ENCODE results near the gene RABAC1. TPM values are rescaled to one million over a fixed set of nuclear protein-coding genes. Genes with fewer than 3 reads are reported as not detected.

Gene RABAC1
- total RNA-seq, 1 donor from 2014 or later, result 146 TPM

DNA sequence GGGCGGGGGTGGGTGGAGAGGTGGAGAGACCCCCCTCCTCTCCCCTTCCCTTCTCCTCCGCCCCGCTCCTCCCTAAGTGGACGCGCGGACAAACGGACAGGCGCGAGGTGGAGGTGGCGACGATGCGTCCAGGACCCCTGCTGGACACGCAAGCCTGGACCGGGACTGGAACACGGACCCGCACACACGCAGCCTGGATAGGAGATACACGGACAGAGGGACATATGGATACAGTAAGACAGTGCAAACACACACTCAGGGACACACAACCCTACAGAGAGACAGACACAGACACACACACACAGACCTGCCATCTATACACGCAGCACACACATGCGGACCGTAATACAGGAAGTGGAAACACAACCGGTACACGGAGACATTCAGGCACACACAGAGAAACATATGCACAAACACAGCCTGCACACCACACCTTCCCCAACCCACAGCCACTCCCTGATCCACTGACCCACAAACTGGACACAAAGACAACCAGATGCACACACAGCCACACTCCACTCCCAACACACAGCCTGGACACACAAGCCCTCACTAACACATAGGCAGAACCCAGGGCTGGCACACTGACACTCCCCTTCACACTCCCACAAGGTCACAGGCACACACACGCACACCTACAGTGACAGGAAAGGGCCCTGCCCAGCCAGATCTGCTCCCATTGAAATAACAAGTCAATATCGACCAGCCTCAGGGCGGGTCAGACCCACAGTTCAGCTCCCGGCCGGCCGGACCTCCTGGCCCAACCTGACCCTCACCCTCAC lies 30.2 kb downstream of the RABAC1 start:
- peak overlapping the region; percentile 84 for H3K4me3 Mint-ChIP-seq (ENCODE audit: unreplicated experiment)
- TF ChIP-seq, protein P1, sequence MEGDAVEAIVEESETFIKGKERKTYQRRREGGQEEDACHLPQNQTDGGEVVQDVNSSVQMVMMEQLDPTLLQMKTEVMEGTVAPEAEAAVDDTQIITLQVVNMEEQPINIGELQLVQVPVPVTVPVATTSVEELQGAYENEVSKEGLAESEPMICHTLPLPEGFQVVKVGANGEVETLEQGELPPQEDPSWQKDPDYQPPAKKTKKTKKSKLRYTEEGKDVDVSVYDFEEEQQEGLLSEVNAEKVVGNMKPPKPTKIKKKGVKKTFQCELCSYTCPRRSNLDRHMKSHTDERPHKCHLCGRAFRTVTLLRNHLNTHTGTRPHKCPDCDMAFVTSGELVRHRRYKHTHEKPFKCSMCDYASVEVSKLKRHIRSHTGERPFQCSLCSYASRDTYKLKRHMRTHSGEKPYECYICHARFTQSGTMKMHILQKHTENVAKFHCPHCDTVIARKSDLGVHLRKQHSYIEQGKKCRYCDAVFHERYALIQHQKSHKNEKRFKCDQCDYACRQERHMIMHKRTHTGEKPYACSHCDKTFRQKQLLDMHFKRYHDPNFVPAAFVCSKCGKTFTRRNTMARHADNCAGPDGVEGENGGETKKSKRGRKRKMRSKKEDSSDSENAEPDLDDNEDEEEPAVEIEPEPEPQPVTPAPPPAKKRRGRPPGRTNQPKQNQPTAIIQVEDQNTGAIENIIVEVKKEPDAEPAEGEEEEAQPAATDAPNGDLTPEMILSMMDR (IDR thresholded peaks at IDR 0.05; ENCODE audit: unreplicated experiment), result no peak
- no peaks in the 10 kb centered on the region for H3K9me3 Mint-ChIP-seq (ENCODE audit: unreplicated experiment)
- H3K27me3 Mint-ChIP-seq (ENCODE audit: unreplicated experiment), result peaks cover 30% of the 10 kb centered on the region
- H3K27ac Mint-ChIP-seq (ENCODE audit: unreplicated experiment), result no peak overlapping the region
- H3K4me1 Mint-ChIP-seq (ENCODE audit: unreplicated experiment), result peaks cover 10% of the 10 kb centered on the region
- peaks cover 5% of the 10 kb centered on the region for H3K36me3 Mint-ChIP-seq (ENCODE audit: low read depth, unreplicated experiment)
- DNase-seq (ENCODE audit: low spot score), result no peak

DNA sequence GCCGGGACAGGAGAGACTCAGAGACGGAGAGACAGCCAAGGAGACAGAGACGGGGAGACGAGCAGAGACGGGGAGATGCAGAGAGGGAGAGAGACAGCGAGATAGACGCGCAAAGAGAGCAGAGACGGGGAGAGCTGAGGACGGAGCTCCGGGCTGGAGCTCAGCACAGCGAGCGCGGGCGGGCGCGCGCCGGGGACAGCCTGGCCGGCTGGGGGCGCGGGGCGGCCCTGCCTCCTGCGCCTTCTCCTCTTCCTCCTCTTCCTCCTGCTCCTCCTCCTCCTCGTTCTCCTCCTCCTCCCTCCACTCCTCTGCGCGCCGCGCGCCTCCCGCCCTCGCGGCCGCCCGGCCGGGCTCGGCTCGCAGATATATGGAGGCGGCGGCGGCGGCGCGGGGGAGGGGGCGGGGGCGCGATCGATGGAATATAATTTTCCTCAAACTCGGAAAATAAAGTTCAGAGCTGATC lies 30.9 kb downstream of the RABAC1 start, which contains the start of gene ERFL:
TSS of gene ERFL (minus strand) at position 229 of the 463 bp plus-strand sequence. CDS start 15,530 bp downstream, outside the sequence.
- Mint-ChIP-seq H3K9me3 (ENCODE audit: unreplicated experiment) (no peaks in the 10 kb centered on the region), H3K27ac (ENCODE audit: unreplicated experiment) (no peak within 1 kb of the TSS), H3K36me3 (ENCODE audit: low read depth, unreplicated experiment) (peaks cover 7% of the 10 kb centered on the region), H3K27me3 (ENCODE audit: unreplicated experiment) (peaks cover 28% of the 10 kb centered on the region), H3K4me3 (ENCODE audit: unreplicated experiment) (peak within 1 kb of the TSS; percentile 90), H3K4me1 (ENCODE audit: unreplicated experiment) (peaks cover 9% of the 10 kb centered on the region)
- TF ChIP-seq, protein P1 (IDR thresholded peaks at IDR 0.05; ENCODE audit: unreplicated experiment), result no peak
- no peak for DNase-seq (ENCODE audit: low spot score)

DNA sequence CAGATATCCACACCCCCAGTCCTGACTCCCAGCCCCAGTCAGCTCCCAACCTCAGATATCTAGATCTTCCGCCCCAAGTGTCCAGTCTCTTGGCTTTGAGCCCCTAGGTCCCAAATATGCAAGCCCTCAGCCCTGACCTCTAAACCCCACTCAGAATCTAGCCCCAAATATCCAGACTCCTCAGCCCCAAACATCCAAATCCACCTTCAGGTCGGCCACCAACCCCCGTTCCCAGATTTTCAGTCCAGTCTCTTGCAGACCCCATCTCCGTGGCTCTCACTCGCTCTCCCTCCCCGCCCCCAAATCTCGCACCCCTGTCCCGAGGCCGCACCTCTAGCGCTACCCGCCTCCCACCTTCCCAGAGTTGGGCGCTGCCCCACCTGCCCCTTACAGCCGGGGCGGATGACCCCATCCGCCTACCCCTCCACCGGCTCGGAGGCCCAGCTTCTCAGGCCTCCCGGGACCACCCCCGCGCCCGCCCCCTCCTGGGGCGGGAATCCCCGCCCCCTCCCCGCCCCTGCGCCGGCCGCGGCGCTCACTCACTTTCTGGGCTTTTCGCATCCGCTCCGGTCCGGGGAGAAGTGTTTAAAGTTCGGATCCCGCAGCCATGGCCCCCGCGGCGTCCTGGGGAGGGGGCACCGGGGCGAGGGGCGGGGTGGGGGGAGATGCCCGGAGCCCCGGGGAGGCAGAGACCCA lies 31.5 kb downstream of the RABAC1 start:
- Mint-ChIP-seq H3K4me1 (ENCODE audit: unreplicated experiment) (peaks cover 12% of the 10 kb centered on the region), H3K27me3 (ENCODE audit: unreplicated experiment) (peaks cover 29% of the 10 kb centered on the region)

DNA sequence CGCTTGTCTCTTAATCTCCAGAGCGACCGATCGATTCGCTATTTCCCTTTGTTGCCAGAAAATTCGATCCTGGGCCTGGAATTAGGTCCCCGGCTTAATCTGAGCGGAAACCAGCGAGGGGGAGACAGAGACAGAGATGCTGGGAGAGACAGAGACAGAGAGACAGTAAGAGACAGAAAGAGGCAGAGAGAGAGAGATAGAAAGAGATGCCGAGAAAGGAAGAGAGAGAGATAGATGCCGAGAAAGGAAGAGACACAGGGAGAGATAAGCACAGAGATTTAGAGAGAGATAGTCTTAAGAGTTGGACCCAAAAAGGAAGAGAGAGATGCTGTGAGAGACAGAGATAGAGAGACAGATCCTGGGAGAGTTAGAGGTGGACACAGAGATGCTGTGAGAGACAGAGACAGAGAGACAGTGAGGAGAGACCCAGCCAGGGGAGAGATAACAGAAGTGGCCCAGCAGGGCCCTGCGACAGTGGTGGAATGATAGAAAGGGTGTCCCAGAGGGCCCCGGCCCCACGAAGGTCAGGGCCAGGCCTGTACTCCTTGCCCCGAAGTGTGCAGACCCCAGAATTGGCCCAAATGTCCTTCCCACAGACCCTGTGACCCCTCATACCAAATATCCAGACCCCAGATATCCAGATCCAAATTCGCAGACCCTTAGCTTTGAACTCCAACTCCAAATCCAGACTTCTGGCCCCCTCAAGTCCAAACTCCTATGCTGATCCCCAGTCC lies 32.2 kb downstream of the RABAC1 start:
- TF ChIP-seq, protein P1 (IDR thresholded peaks at IDR 0.05; ENCODE audit: unreplicated experiment), result no peak
- Mint-ChIP-seq H3K27me3 (ENCODE audit: unreplicated experiment) (peaks cover 31% of the 10 kb centered on the region), H3K36me3 (ENCODE audit: low read depth, unreplicated experiment) (peaks cover 10% of the 10 kb centered on the region), H3K4me1 (ENCODE audit: unreplicated experiment) (peaks cover 16% of the 10 kb centered on the region), H3K27ac (ENCODE audit: unreplicated experiment) (no peak overlapping the region), H3K9me3 (ENCODE audit: unreplicated experiment) (no peaks in the 10 kb centered on the region), H3K4me3 (ENCODE audit: unreplicated experiment) (no peak overlapping the region)
- no peak for DNase-seq (ENCODE audit: low spot score)

More for the DNA sequence above, 31.5 kb downstream of the RABAC1 start:
- DNase-seq (ENCODE audit: low spot score), result no peak
- Mint-ChIP-seq H3K4me3 (ENCODE audit: unreplicated experiment) (peak overlapping the region; percentile 90), H3K27ac (ENCODE audit: unreplicated experiment) (no peak overlapping the region), H3K36me3 (ENCODE audit: low read depth, unreplicated experiment) (peaks cover 10% of the 10 kb centered on the region), H3K9me3 (ENCODE audit: unreplicated experiment) (no peaks in the 10 kb centered on the region)
- TF ChIP-seq, protein P1 (IDR thresholded peaks at IDR 0.05; ENCODE audit: unreplicated experiment), result no peak

All from endothelial cell (in vitro differentiated cells).